Mesothelial cell of epicardium (in vitro differentiated cells): ENCODE results near the gene ZWILCH. TPM values are rescaled to one million over a fixed set of nuclear protein-coding genes. Genes with fewer than 3 reads are reported as not detected.

Experiments
- DNase-seq, 2 experiments: peaks; one replicate each; pipeline ENCODE4 v3.0.0; 2021; ENCODE audit warnings: low spot score in 2 of 2; ENCODE audit not compliant: unreplicated experiment in 2 of 2
- H3K27ac Mint-ChIP-seq: 2 replicates; pipeline ENCODE4 v1.8.0; 2021; ENCODE audit warnings: mixed read lengths
- H3K27me3 Mint-ChIP-seq: 2 replicates; pipeline ENCODE4 v1.8.0; 2021; ENCODE audit warnings: low read depth, mixed read lengths
- H3K36me3 Mint-ChIP-seq: 2 replicates; pipeline ENCODE4 v1.8.0; 2021; ENCODE audit warnings: mixed read lengths
- H3K4me1 Mint-ChIP-seq: 2 replicates; pipeline ENCODE4 v1.8.0; 2021; ENCODE audit warnings: mixed read lengths
- H3K4me3 Mint-ChIP-seq: 2 replicates; pipeline ENCODE4 v1.8.0; 2021; ENCODE audit warnings: mild to moderate bottlenecking, moderate library complexity, mixed read lengths
- H3K9me3 Mint-ChIP-seq: 2 replicates; pipeline ENCODE4 v1.8.0; 2021; ENCODE audit warnings: mixed read lengths
- CTCF ChIP-seq: fragments of 200-600 bp; sonication (generic); IDR thresholded peaks from one replicate; pipeline ENCODE4 v1.5.0; 2021; ENCODE audit warnings: antibody characterized with exemption; ENCODE audit not compliant: unreplicated experiment
- microRNA-seq: library from miRNA; unstranded; fragments of <30 nt; microRNA quantifications from one replicate; pipeline ENCODE4 v1.2.0, GENCODE V29; 2021; ENCODE audit warnings: inconsistent platforms, mixed read lengths
- total RNA-seq: library from RNA; stranded (reverse); gene quantifications from 3 replicates; pipeline ENCODE4 v1.2.1, GENCODE V29; 2021

Gene ZWILCH
- total RNA-seq, 1 donor from 2014 or later: 16.5 TPM

- H3K4me3 Mint-ChIP-seq: no peak overlapping the region
- DNase-seq: no peak
- no peak overlapping the region for H3K27ac Mint-ChIP-seq
- H3K36me3 Mint-ChIP-seq: no peaks in the 10 kb centered on the region
- no peak for TF ChIP-seq CTCF
- H3K27me3 Mint-ChIP-seq: no peaks in the 10 kb centered on the region
- no peaks in the 10 kb centered on the region for H3K9me3 Mint-ChIP-seq
- peaks cover 8% of the 10 kb centered on the region for H3K4me1 Mint-ChIP-seq
These were observed 89.7 kb downstream of the ZWILCH start for GRCh38 chr15:66594836-66595235.

- Mint-ChIP-seq H3K27me3 (no peaks in the 10 kb centered on the region), H3K9me3 (no peaks in the 10 kb centered on the region), H3K36me3 (no peaks in the 10 kb centered on the region), H3K27ac (no peak overlapping the region), H3K4me3 (no peak overlapping the region), H3K4me1 (peaks cover 8% of the 10 kb centered on the region)
- DNase-seq: no peak
- no peak for TF ChIP-seq CTCF
These were observed 90.2 kb downstream of the ZWILCH start for GRCh38 chr15:66595332-66595731.

GRCh38 chr15:66595931-66596545, 90.9 kb downstream of the ZWILCH start:
- Mint-ChIP-seq H3K9me3 (no peaks in the 10 kb centered on the region), H3K36me3 (no peaks in the 10 kb centered on the region), H3K4me1 (peaks cover 8% of the 10 kb centered on the region), H3K27ac (no peak overlapping the region), H3K4me3 (no peak overlapping the region), H3K27me3 (no peaks in the 10 kb centered on the region)
- no peak for TF ChIP-seq CTCF
- DNase-seq: no peak

- Mint-ChIP-seq H3K27me3 (no peaks in the 10 kb centered on the region), H3K27ac (no peak overlapping the region), H3K9me3 (no peaks in the 10 kb centered on the region), H3K4me3 (no peak overlapping the region), H3K4me1 (peaks cover 4% of the 10 kb centered on the region), H3K36me3 (no peaks in the 10 kb centered on the region)
- TF ChIP-seq CTCF: no peak
- DNase-seq: no peak
These were observed 93.1 kb downstream of the ZWILCH start for GRCh38 chr15:66598095-66598815.

Small RNAs within 50 kb of the gene (microRNA-seq; reads per million reads assigned to microRNA genes)
- gene MIR4512: not detected

Other genes with a start within 250 kb of the ZWILCH start
- gene DIS3L, start 211.8 kb upstream of the ZWILCH start, total RNA-seq: 34.7 to 39.2 TPM (median 36.4 TPM) in 3 replicates
- 9.5 to 10.5 TPM (median 10.2 TPM) in 3 replicates for gene TIPIN, start 148.6 kb upstream of the ZWILCH start, total RNA-seq
- gene MAP2K1, start 118.4 kb upstream of the ZWILCH start, total RNA-seq: 24.7 to 27.6 TPM (median 26.7 TPM) in 3 replicates
- 18.5 to 21.7 TPM (median 18.9 TPM) in 3 replicates for gene SNAPC5, start 7.6 kb upstream of the ZWILCH start, total RNA-seq
- gene RPL4, start 471 bp upstream of the ZWILCH start, total RNA-seq: 2,828 to 2,958 TPM (median 2,943 TPM) in 3 replicates
- gene LCTL, start 60.7 kb downstream of the ZWILCH start, total RNA-seq: 0.35 to 0.36 TPM (median 0.36 TPM) in 3 replicates
- gene SMAD6, start 196.9 kb downstream of the ZWILCH start, total RNA-seq: 164 to 176 TPM (median 176 TPM) in 3 replicates